Endothelial cell of umbilical vein (primary cell): ENCODE measurements around the gene PLEKHG3. TPM values are rescaled to one million over a fixed set of nuclear protein-coding genes. Genes with fewer than 3 reads are reported as not detected.

Source experiments
- BruUV-seq: library from RNA; stranded (reverse); fragments of 400-500 nt; replicated peaks from 2 replicates; lab custom pipeline; 2021; lab: Mats Ljungman, UMichigan
- CTCF ChIA-PET: fragments of 300-600, 350-600 bp; sonication (Branson Sonifier 250); formaldehyde crosslinking; loops from one replicate; lab custom pipeline; 2021; ENCODE audit warnings: antibody characterized with exemption, inconsistent platforms; lab: Charles Lee
- POLR2A ChIA-PET: fragments of 300-600, 350-600 bp; sonication (Branson Sonifier 250); formaldehyde crosslinking; loops from one replicate; lab custom pipeline; 2021; ENCODE audit warnings: antibody characterized with exemption, inconsistent platforms; lab: Charles Lee
- DNase-seq: peaks from one replicate; pipeline ENCODE4 v3.0.0-alpha.2; 2011; ENCODE audit warnings: low read depth, low spot score
- FAIRE-seq: peaks from 2 replicates; lab custom pipeline; 2011; peaks lifted over from hg19 to GRCh38; lab: Jason Lieb, UNC
- H2AFZ ChIP-seq: 2 replicates; pipeline ENCODE4 v1.6.0; 2012; ENCODE audit warnings: low read depth, low read length, control low read depth, inconsistent platforms
- H3K27ac ChIP-seq: 2 replicates; pipeline ENCODE4 v1.5.1; 2011; ENCODE audit warnings: low read depth, mild to moderate bottlenecking, control low read depth, low read length, moderate library complexity; ENCODE audit not compliant: insufficient read depth
- H3K27me3 ChIP-seq, 2 experiments: 2 replicates each; pipeline versions ENCODE4 v1.6.0 to v1.6.1; 2011; ENCODE audit warnings: low read length in 2 of 2, mixed read lengths in 1 of 2; ENCODE audit not compliant: control insufficient read depth in 2 of 2, insufficient read depth in 2 of 2
- H3K36me3 ChIP-seq, 2 experiments: 2 replicates in 1 of 2; 3 replicates in 1 of 2; pipeline ENCODE4 v1.5.1; 2011; ENCODE audit warnings: low read length in 2 of 2, mild to moderate bottlenecking in 1 of 2, moderate library complexity in 1 of 2; ENCODE audit not compliant: control insufficient read depth in 2 of 2, insufficient read depth in 2 of 2; ENCODE audit errors: extremely low read depth in 1 of 2
- H3K4me1 ChIP-seq: 3 replicates; pipeline ENCODE4 v1.5.1; 2011; ENCODE audit warnings: mild to moderate bottlenecking, low read length; ENCODE audit not compliant: control insufficient read depth, insufficient read depth; ENCODE audit errors: extremely low read depth
- H3K4me2 ChIP-seq: 2 replicates; pipeline ENCODE4 v1.6.1; 2011; ENCODE audit warnings: low read length, control low read depth, mixed read lengths; ENCODE audit not compliant: insufficient read depth
- H3K4me3 ChIP-seq, 3 experiments: fragments of 200-600 bp in 1 of 3; sonication (generic), shearing (Covaris generic) in 1 of 3; replicated peaks in 1 of 3; 2 replicates each; pipeline ENCODE4 v1.5.1; 2011 to 2016; ENCODE audit warnings: control low read depth in 3 of 3, low read length in 3 of 3, mild to moderate bottlenecking in 2 of 3, inconsistent platforms in 1 of 3, low read depth in 1 of 3, moderate library complexity in 1 of 3; ENCODE audit not compliant: insufficient read depth in 1 of 3
- H3K79me2 ChIP-seq: 2 replicates; pipeline ENCODE4 v1.6.0; 2012; ENCODE audit warnings: low read length, inconsistent platforms; ENCODE audit not compliant: control insufficient read depth, insufficient read depth
- H3K9ac ChIP-seq: replicated peaks from 2 replicates; pipeline ENCODE3; 2011; ENCODE audit warnings: low read length, control low read depth; ENCODE audit not compliant: insufficient read depth; ENCODE audit errors: extremely low read depth
- H3K9me1 ChIP-seq: replicated peaks from 3 replicates; pipeline ENCODE4 v1.6.0; 2011; ENCODE audit warnings: mild to moderate bottlenecking, low read length; ENCODE audit not compliant: control insufficient read depth, insufficient read depth; ENCODE audit errors: extremely low read depth
- H3K9me3 ChIP-seq: replicated peaks from 2 replicates; pipeline ENCODE4 v1.5.1; 2012; ENCODE audit warnings: low read length, inconsistent platforms; ENCODE audit not compliant: control insufficient read depth, insufficient read depth
- H4K20me1 ChIP-seq: replicated peaks from 2 replicates; pipeline ENCODE3; 2011; ENCODE audit warnings: mild to moderate bottlenecking, low read length; ENCODE audit not compliant: control insufficient read depth, insufficient read depth; ENCODE audit errors: extremely low read depth
- EZH2 ChIP-seq: IDR thresholded peaks from 2 replicates; pipeline ENCODE4 v1.6.1; 2012; ENCODE audit warnings: borderline replicate concordance, low read depth, mild to moderate bottlenecking, moderate library complexity, low read length, inconsistent platforms; ENCODE audit not compliant: severe bottlenecking
- FOS ChIP-seq: IDR thresholded peaks from 2 replicates; pipeline ENCODE4 v1.6.1; 2011; ENCODE audit warnings: mild to moderate bottlenecking, low read length, moderate library complexity, borderline replicate concordance; ENCODE audit not compliant: insufficient read depth
- GATA2 ChIP-seq: IDR thresholded peaks from 2 replicates; pipeline ENCODE4 v1.7.0; 2011; ENCODE audit warnings: low read depth, mild to moderate bottlenecking, moderate library complexity, mixed read lengths, low read length; ENCODE audit not compliant: insufficient read length, insufficient read depth
- JUN ChIP-seq: IDR thresholded peaks from 2 replicates; pipeline ENCODE4 v1.6.1; 2011; ENCODE audit warnings: borderline replicate concordance, low read depth; ENCODE audit not compliant: insufficient read length, insufficient read depth
- MYC ChIP-seq: IDR thresholded peaks from one replicate; pipeline ENCODE4 v1.6.1; 2011; ENCODE audit warnings: mild to moderate bottlenecking, low read depth, low read length
- POLR2A ChIP-seq: IDR thresholded peaks from 2 replicates; pipeline ENCODE4 v1.6.1; 2012; ENCODE audit warnings: low read depth, mild to moderate bottlenecking, control low read depth, low read length
- POLR2AphosphoS5 ChIP-seq: IDR thresholded peaks from 2 replicates; pipeline ENCODE4 v1.6.1; 2012; ENCODE audit warnings: low read depth, mild to moderate bottlenecking, control low read depth, low read length, moderate library complexity; ENCODE audit not compliant: insufficient read depth
- dilution Hi-C: fragments of 300-500 bp; cut with MboI; formaldehyde crosslinking; loops from one replicate; pipeline ENCODE4 v1.15.0; 2019; ENCODE audit warnings: low sequenced_read_pairs; ENCODE audit not compliant: extremely low pct_ligation_motif_present
- intact Hi-C: fragments of 100-400 bp; cut with micrococcal nuclease; formaldehyde crosslinking; loops from one replicate; pipeline ENCODE4 v1.10.0; 2022
- polyA plus RNA-seq, 4 experiments: library from polyadenylated mRNA; depleted of rRNA in 3 of 4; stranded (reverse) in 3 of 4; unstranded in 1 of 4; fragments of >200 nt; gene quantifications; 2 replicates each; pipeline versions ENCODE4 v1.2.1 to v1.2.3, GENCODE V29; 2011 to 2012; ENCODE audit warnings: missing spikeins in 1 of 4
- total RNA-seq: library from RNA; stranded (reverse); gene quantifications from 2 replicates; pipeline ENCODE4 v1.2.3, GENCODE V29; 2021
- TF ChIP-seq, protein P1 (sequence below), 2 donors: IDR thresholded peaks; 1 replicate in 1 of 2; 2 replicates in 1 of 2; pipeline ENCODE4 v1.5.1; 2011; ENCODE audit warnings: low read length in 2 of 2, mild to moderate bottlenecking in 2 of 2, moderate library complexity in 2 of 2, control low read depth in 1 of 2, inconsistent platforms in 1 of 2, low read depth in 1 of 2; ENCODE audit not compliant: insufficient read depth in 1 of 2; ENCODE audit errors: extremely low read depth in 1 of 2
- TF ChIP-seq, protein P2 (sequence below): IDR thresholded peaks from 2 replicates; pipeline ENCODE4 v1.6.1; 2011; ENCODE audit not compliant: insufficient read depth, insufficient read length

PLEKHG3 gene
- total and polyA plus RNA-seq, 2 donors (not counting 3 experiments of a cell fraction or from before 2014, with no cell fraction given), result 6.6 to 8.0 TPM

DNA sequence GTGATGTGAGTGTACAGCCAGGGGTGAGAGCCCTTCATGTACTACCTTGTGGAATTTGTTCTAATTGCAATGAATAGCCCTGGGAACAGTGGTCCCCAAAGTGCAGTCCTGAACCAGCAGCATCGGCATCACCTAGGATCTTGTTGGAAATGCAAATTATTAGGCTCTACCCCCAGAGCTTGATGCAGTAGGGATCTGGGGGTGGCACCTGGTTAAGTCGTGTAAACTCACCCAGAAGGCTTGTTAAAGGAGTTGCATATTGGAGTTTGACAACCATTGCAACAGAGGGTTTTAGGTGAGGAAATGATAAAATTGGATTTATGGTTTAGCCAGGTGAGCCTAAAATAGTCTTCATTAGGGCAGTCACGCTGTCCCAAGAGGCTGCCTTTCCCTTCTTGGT lies 73.2 kb downstream of the PLEKHG3 start:
- Histone ChIP-seq H3K36me3 (no peaks in the 10 kb centered on the region), H3K4me2 (no peak overlapping the region), H3K9ac (no peak overlapping the region), H3K9me1 (no peaks in the 10 kb centered on the region), H2AFZ (no peak overlapping the region), H3K79me2 (no peaks in the 10 kb centered on the region), H4K20me1 (no peaks in the 10 kb centered on the region), H3K4me3 (no peak overlapping the region), H3K27ac (no peak overlapping the region), H3K27me3 (peaks cover 0 to 3% of the 10 kb centered on the region in 2 experiments), H3K4me1 (no peaks in the 10 kb centered on the region), H3K9me3 (no peaks in the 10 kb centered on the region)
- FAIRE-seq, result no peak
- intact Hi-C loops, result no loop called here
- DNase-seq, result no peak
- dilution Hi-C loops, result no loop called here
- no TSS peak for BruUV-seq
- ChIA-PET POLR2A (no interaction called here), CTCF (interaction anchor here (2.7 kb wide), 1 partner anchor 13 kb away, joined by 9 read pairs; no protein-coding TSS in a partner anchor)
- TF ChIP-seq FOS (no peak), MYC (no peak), POLR2A (no peak), GATA2 (no peak), JUN (no peak), EZH2 (no peak), POLR2AphosphoS5 (no peak)
- TF ChIP-seq, protein P1, sequence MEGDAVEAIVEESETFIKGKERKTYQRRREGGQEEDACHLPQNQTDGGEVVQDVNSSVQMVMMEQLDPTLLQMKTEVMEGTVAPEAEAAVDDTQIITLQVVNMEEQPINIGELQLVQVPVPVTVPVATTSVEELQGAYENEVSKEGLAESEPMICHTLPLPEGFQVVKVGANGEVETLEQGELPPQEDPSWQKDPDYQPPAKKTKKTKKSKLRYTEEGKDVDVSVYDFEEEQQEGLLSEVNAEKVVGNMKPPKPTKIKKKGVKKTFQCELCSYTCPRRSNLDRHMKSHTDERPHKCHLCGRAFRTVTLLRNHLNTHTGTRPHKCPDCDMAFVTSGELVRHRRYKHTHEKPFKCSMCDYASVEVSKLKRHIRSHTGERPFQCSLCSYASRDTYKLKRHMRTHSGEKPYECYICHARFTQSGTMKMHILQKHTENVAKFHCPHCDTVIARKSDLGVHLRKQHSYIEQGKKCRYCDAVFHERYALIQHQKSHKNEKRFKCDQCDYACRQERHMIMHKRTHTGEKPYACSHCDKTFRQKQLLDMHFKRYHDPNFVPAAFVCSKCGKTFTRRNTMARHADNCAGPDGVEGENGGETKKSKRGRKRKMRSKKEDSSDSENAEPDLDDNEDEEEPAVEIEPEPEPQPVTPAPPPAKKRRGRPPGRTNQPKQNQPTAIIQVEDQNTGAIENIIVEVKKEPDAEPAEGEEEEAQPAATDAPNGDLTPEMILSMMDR (IDR thresholded peaks at IDR 0.05; ENCODE audit: extremely low read depth in 1 of 2, insufficient read depth in 1 of 2, low read depth in 1 of 2, low read length in 2 of 2), result no peak
- TF ChIP-seq, protein P2, sequence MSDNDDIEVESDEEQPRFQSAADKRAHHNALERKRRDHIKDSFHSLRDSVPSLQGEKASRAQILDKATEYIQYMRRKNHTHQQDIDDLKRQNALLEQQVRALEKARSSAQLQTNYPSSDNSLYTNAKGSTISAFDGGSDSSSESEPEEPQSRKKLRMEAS, result no peak
